ENCODE results near the gene USP36. TPM values are rescaled to one million over a fixed set of nuclear protein-coding genes. Genes with fewer than 3 reads are reported as not detected.

The USP36 gene
- total and polyA plus RNA-seq, 9 of the 15 experiments (the other 6 are each of a cell fraction or from before 2014, with no cell fraction given), result 6.4 to 72.8 (median 22.5) TPM

GRCh38 chr17:78785011-78785662 is 55.5 kb downstream of the USP36 start (continued):
- no peak for TF ChIP-seq PTBP1 (IDR thresholded peaks at IDR 0.05; ENCODE audit: low read depth, low read length)
- no peak for TF ChIP-seq NFIX (CRISPR knock-in tag; IDR thresholded peaks at IDR 0.05; ENCODE audit: low read depth)
- no peak for TF ChIP-seq UBTF (IDR thresholded peaks at IDR 0.05; ENCODE audit: borderline replicate concordance in 1 of 2, low read depth in 2 of 2, low read length in 2 of 2)
- no peak for TF ChIP-seq POLR3G (IDR thresholded peaks at IDR 0.05; ENCODE audit: extremely low read depth, insufficient read length, insufficient replicate concordance)
- TF ChIP-seq FOXP4 (CRISPR knock-in tag; IDR thresholded peaks at IDR 0.05; ENCODE audit: borderline replicate concordance), result no peak
- no peak for TF ChIP-seq CGGBP1 (CRISPR knock-in tag; IDR thresholded peaks at IDR 0.05)
- TF ChIP-seq ZSCAN32 (CRISPR knock-in tag; IDR thresholded peaks at IDR 0.05), result no peak
- TF ChIP-seq ZNF609 (CRISPR knock-in tag; IDR thresholded peaks at IDR 0.05; ENCODE audit: borderline replicate concordance), result no peak
- peak in 1 of 3 experiments; percentile 39 for TF ChIP-seq YY1 (IDR thresholded peaks at IDR 0.05; ENCODE audit: borderline replicate concordance in 1 of 3, control insufficient read depth in 1 of 3, extremely low read depth in 1 of 3, insufficient read depth in 3 of 3, insufficient read length in 1 of 3, insufficient replicate concordance in 2 of 3, low read depth in 1 of 3, low read length in 2 of 3)
- no peak for TF ChIP-seq BCL6 (CRISPR knock-in tag; IDR thresholded peaks at IDR 0.05)
- TF ChIP-seq TCF7L2 (IDR thresholded peaks at IDR 0.05; ENCODE audit: low read depth, low read length), result no peak
- TF ChIP-seq MCM3 (IDR thresholded peaks at IDR 0.05), result no peak
- no peak for TF ChIP-seq FOXP1 (CRISPR knock-in tag; IDR thresholded peaks at IDR 0.05)
- TF ChIP-seq FOXO4 (CRISPR knock-in tag; IDR thresholded peaks at IDR 0.05), result no peak

Measured in K562 (cell line).